NCI-H82 treated with DMSO at 0.1 percent for 48 hours (cell line): ENCODE data around the gene RAB20.
"Not testable (repeated sequence)": the region's sequence is repeated elsewhere in the genome, so short reads cannot be mapped to it uniquely, and the experiment has no call there.

Source experiments
- DNase-seq: peaks from one replicate; lab custom pipeline; 2025; ENCODE audit not compliant: unreplicated experiment; lab: John Stamatoyannopoulos, UW

Gene RAB20

DNA sequence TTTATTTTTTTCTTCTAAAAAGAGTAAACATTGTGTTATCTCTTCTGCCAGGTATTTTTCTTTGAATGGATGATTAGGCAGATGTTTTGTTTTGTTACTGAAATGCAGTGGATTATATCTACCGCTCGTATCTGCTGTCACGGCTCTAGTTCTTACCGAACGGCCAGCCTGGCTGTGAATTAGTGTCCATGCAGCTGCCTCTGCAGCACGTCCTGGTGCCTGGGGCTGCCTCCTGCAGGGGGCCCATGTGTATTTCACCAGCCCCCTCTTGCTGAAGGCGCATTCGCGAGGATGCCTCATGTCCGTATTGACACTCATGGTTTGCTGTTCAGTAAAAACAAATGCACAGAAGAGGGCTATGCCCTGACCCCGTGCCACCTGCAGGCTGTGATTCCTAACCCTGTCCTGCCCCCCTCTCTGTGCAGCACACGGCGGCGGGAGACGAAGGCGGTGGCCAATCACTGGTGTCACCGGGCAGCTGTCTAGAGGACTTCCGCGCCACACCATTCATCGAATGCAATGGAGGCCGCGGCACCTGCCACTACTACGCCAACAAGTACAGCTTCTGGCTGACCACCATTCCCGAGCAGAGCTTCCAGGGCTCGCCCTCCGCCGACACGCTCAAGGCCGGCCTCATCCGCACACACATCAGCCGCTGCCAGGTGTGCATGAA lies 49.9 kb downstream of the RAB20 start:
- no peak for DNase-seq

DNA sequence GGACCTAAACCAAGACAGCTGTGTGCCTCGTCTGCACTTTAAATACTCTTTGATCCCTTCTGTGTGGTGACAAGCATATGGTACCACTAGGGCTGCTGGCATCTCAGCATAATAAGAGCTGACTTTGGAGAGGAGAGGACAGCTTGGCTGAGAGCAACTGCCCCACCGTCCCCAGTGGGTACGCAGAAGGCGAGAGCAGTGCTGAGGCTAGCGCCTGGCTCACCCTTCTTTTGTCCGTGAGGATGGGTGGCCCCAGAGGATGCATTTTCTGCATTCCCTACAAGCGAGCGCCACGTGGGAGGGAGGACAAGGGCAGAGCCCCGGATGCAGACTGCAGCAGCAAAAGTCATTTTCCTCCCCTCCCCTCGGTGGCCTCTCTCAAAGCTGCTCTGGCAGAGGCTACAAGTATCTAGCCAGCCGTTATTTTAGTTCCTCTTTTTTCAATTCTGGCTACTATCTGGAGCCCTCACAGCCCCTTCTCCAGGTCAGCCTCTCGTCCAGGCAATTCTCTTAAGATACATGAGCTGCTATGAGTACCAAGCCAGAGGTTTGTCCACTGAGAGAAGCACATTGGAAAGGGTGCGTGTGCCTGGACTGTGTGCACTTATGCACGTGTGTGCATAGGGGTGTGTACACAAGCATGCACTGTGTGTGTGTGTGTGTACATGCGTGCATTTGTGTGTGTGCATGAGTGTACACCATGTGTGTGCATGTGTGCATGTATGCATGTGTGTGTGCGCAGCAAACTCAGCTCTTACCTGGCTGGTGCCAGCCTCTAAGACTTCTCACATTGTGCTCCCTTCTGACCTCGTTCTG lies 51.3 kb downstream of the RAB20 start:
- no peak for DNase-seq

DNA sequence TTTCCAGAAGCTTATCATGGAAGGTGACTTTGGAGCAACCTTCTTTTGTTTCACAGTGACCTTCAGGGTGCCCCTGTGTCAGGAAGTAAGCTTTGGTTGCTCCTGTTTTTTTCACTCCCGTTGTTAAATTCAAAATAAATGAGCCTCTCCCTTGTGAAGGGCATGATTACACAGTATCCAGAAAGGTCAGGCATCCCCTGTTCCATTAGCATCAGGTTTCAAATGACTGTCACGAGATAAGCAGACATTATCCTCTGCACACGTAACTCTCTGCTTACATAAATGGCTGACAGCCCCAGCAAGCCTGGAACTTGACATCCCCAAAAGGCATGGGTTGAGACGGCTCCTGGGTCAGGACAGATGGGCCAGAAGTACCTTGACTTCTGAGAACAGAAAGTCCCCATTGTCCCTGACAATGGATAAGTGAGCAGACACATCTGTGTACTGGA lies 52.0 kb downstream of the RAB20 start:
- DNase-seq: peak; percentile 60

DNA sequence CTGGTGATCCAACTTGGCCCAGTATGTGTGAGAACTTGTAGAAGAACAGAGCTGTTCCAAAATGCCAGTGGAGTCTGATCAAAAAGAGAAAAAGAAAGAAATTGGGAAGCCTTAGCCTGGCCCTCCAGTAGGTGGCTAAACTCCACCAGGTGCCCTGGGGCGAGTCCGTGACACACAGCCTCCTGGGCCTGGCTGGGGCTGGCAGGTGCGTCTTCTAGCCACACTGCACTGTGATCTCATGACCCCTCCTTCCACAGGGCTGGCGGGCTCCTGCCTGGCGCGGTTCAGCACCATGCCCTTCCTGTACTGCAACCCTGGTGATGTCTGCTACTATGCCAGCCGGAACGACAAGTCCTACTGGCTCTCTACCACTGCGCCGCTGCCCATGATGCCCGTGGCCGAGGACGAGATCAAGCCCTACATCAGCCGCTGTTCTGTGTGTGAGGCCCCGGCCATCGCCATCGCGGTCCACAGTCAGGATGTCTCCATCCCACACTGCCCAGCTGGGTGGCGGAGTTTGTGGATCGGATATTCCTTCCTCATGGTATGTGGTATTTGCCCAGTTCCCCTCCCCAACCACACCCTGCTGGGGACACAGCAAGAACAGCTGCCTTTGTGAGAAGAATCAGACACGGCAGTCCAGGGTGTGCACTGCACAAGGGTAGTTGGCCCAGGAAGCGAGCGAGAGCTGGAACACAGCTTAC lies 53.7 kb downstream of the RAB20 start:
- DNase-seq: no peak

DNA sequence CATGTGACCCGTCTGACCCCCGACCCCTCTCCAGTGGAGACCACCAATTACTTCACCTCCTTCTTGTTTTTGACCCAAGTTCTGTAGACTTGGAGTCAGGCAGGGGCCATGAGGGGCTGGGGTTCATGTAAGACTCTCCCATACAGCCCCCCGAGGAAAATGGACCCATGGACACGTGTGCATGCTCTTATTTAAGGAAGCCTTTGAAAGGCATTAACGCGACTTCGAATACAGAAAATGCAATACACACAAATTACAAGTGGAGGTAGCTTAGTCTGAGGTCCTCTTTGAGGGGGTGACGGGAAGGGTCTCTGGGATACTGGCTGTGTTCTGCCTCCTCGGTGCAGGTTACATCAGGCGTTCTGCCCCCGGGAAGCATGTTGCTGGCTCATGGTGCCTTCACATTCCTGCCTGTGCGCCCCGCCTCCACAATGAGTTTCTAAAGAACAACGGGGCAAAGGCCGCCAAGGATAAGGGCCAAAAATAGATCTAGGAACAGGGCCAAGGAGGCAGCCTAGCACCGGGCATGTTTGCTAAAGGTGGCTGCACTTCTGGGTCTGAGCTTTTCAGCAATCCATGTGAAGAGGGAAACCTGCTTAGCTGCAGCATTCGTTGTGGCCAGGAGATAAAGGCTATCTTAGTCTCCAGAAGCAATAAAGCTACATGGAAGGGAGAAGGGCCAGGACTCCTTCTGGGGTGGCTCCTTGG lies 54.5 kb downstream of the RAB20 start:
- no peak for DNase-seq

DNA sequence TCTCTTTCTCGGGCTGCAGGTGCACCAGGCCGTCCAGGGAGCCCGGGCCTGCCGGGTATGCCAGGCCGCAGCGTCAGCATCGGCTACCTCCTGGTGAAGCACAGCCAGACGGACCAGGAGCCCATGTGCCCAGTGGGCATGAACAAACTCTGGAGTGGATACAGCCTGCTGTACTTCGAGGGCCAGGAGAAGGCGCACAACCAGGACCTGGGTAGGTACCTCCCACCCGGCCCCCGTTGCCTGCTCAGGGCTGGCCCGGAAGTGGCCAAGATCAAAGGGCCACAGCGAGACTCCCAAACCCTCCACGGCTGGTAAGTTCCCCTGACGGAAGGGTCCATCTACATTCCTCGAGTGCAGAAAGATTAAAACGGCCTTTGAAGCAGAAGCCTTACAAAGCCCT lies 55.1 kb downstream of the RAB20 start:
- no peak for DNase-seq

DNA sequence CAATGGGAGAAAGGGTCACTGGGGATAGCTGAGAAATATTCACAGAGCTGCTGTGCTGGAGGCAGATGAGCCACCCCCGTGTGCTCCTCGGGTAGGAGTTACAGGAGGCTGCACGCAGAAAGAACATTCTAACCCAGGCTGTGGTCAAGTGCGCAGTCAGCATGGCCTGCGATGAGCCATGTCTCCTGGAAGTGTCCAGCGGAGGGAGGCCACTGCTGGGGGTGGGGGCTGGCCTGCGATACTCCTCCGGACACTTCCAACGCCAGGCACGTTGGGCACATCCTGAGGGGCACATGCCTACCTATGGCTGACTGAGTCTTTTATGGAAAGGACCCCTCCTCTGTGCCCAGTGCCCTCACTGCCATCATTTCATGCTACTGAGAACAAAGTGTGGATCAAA lies 55.9 kb downstream of the RAB20 start:
- no peak for DNase-seq

DNA sequence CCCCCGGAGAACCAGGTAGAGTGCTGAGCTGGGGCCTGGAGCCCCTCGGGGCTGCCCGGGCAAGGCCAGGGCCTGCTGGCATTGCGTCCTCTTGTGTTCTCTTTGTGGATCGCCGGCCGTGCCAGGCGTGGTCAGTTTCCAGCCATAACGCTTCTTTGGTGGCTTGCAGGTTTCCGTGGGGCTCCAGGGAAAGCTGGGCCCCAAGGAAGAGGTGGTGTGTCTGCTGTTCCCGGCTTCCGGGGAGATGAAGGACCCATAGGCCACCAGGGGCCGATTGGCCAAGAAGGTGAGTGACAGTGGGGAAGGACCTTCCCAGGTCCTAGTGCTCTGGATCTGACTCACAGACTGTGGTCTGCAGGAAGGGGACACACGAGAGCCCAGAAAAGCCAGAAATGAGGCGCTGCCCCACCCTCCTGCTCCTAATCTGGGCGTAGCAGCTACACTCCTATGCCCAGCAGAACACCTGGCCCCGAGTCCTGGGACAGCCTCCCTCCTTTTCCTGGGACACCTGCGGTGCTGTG lies 57.5 kb downstream of the RAB20 start:
- DNase-seq: no peak

DNA sequence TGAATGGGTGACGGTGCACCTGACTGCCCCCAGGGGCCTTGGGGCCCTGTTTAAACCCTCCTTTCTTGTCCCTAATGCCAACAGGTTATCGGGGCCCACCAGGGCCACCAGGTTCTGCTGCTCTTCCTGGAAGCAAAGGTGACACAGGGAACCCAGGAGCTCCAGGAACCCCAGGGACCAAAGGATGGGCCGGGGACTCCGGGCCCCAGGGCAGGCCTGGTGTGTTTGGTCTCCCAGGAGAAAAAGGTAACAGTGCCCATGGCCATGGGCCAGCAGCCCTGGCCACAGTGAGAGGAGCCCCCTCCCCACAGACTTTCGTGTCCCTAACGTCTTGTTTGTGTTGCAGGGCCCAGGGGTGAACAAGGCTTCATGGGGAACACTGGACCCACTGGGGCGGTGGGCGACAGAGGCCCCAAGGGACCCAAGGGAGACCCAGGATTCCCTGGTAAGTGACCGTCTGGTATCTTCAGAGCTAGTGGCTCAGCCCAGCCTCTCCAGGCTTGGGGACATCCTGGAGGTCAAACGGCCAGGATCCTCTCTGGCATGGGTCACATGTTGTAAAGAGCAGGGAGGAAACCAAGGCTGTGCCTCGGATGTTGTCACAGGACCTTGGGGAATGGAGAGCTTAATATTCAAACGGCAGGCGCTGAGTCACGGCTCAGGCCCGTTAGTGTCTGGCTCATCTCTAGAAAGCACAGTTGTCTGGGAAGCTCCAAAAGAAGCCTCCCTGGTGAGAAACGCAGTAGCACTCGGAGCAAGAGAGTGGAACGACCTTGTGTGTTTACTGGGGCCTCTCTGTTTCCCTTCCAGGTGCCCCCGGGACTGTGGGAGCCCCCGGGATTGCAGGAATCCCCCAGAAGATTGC lies 58.3 kb downstream of the RAB20 start:
- no peak for DNase-seq

DNA sequence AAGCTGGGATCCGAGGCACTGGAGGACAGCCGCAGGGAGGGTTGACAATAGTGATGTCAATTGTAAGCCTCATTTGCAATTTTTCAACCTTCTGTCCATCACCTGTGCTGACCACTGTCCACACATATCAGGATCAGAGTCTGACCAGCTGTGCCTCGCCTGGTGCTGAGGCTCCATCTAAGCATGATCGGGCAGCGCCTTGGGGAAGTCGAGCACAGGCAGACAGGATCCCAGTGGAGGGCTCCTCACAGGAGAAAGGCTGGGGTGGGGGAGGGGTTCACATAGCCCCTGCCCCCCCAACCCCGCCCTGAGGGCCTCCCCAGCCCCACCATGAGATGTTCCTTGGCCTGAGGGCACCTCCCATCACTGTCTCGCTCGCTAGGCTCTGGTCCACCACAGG lies 60.3 kb downstream of the RAB20 start:
- DNase-seq: no peak

DNA sequence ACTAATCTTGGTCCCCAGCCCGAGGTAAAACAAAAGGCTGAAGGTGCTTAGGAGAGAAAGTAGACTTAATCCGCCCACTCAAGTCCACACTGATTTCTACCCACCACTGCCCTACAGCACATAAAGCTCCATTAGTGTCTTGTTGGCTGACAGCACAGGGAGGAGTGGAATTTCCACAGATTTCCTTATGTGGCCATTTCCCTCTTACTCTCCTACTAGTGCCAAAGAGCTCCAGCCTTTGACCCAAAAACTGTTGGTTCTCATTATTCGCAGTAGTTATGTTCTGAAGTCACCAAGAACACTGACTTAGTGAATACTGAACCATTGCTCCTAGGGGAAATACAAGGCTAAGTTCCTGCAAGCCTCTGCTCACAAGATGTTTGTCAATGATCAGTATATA lies 61.2 kb downstream of the RAB20 start:
- peak; percentile 13 for DNase-seq

DNA sequence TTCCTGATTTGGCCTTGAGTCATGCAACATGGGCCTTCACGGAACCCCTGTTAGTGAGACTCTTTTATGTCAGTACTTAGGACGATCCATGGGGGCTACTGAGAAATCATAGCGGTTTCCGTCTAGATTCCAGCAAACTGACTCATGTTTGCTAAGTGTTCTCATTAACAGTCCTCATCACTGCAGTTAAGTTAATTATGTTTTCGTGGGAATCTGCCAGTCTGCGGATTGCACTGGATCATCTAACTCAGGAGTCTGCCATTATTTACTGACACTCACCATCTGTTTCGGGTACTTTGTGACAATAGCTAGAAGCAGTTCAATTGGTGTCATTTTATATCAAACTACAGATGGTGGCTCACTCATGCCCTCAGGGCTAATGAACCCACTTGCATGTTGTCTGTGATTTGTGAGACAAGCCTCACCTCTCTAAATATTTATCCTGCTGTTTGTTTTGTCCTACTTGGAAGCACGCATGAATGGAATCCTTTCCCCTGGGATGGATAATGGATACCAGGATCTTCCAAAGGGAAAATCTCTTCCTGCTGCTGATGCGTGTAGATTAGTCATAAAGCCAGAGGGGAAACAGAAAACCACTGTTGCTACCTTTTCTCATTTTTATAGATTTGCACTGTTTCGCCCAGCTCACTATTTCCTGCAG lies 61.8 kb downstream of the RAB20 start:
- DNase-seq: peak; percentile 89

DNA sequence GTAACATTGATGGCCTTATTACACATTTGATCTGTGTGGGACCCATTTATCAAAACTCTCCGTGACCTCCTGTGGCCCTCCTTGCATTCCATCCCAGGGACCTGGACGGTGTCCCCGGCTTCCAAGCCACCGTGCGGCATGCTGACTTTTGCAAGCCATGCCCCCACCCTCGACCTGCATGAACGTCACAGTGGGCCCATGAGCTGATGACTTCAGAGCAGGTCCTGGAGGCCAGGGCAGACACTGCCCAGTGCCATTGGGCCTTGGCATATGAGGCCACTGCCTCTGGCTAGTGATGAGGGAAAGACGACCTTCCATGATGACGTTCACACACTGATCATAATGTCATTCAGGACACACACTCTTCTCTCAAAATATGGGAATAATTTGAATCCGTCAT lies 62.8 kb downstream of the RAB20 start:
- no peak for DNase-seq

DNA sequence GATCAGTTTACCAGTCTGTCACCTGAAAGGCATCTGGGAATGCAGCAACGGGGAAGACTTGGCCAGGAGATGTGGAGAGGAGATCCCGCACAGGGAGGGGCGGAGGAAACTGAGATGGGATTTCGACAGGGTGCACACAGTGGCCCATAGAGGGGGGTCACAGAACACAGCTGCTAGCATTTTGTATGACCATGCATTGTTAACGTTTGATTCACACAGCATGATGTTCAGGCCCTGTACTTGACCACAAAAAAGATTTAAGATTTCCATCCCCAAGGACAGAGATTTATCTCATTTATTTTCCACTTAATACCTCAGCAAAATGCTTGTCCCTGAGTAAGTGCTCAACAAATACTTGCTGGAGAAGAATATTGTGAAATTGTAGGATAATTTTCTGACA lies 63.2 kb downstream of the RAB20 start:
- no peak for DNase-seq

DNA sequence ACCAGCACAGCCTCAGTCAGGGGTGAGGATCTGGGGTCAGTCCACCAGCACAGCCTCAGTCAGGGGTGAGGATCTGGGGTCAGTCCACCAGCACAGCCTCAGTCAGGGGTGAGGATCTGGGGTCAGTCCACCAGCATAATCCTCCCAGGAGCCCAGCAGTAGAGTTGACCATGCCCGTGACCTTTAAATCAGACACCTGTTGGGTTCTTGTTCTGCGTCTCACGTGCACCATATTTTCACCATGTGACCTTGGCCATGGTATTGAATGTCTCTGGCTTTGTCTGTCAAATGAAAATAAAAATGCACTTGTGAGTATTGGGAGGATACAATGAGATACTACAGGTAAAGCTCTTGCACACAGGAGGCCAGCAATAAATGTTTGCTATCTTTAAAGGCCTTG lies 63.6 kb downstream of the RAB20 start:
- not testable (repeated sequence) for DNase-seq

DNA sequence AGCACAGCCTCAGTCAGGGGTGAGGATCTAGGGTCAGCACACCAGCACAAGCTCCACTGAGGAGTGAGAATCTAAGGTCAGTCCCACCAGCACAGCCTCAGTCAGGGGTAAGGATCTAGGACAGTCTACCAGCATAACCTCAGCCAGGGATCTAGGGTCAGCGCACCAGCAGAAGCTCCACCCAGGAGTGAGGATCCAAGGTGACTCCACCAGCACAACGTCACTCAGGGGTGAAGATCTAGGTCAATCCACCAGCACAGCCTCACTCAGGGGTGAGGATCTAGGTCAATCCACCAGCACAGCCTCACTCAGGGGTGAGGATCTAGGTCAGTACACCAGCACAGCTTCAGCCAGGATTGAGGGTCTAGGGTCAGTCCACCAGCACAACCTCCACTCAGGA lies 64.5 kb downstream of the RAB20 start:
- no peak for DNase-seq

DNA sequence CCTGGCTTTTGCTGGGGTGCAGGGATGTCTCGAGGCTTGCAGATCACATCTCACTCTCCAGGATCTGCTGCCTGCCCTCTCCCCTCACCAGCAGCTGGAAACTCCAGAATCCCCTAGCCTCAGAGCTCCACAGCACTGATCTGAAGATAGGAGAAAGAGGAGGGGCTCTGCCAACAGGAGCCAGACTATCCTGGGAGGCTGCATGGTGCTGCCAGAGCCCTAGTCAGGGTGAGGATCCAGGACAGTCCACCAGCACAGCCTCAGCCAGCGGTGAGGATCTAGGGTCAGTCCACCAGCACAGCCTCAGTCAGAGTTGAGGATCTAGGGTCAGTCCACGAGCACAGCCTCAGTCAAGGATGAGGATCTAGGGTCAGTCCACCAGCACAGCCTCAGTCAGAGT lies 65.2 kb downstream of the RAB20 start:
- no peak for DNase-seq

DNA sequence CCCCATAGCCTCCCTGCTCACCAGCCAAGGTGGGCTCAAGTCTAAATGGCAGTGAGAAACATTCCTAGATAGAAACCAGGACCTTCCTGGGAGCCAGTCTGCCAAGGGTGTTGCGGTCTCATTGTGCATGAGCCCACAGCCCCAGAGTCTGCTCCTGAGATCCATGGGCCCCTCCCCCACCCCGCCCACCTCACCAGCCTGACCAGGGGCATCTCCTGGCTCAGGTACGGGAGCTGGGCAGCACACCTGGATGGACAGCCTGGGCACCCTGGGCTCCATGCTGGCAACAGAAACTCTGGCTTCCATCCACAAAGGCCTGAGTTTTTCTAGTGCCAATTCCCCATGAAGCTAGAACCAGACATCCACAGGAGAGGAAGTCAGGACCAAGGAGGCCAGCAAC lies 65.6 kb downstream of the RAB20 start:
- DNase-seq: no peak

DNA sequence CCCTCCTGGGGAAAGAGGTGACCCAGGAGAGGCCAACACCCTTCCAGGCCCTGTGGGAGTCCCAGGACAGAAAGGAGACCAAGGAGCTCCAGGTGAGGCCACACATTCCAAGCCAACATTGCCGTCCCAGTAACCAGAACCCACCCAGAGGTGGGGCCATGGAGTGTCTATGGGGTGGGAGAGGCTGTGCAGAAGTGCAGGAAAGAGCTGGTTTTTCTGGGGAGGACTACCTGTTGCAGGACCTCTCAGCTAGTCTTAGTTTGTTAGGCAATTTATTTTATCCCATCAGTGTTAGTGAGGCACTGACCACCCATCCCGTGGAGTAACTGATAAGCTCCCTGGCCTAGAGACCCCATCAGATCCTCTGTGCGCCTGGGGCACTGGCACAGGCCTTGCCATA lies 66.1 kb downstream of the RAB20 start:
- DNase-seq: no peak

DNA sequence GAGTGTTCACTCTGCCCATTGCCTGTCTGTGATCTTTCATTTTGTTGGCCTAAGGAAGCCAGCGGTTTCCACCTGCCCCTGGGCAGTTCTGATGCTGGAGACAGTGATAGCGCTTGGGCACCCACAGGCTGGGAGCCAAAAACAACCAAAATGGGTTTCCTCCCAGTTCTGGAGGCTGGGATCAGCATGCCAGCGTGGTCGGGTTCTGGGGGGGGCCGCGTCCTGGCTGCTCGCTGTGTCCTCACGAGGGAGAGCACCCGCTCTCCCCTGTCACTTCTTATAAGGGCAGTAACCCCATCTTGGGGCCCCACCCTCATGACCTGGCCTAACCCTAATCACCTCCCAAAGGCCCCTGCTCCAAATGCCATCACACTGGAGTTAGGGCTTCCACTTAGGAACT lies 67.9 kb downstream of the RAB20 start:
- DNase-seq: no peak
